GM04504 (cell line): Measurements from ENCODE around the gene MYT1.

Source experiments
- DNase-seq: peaks from one replicate; pipeline ENCODE4 v3.0.0-alpha.2; 2012; ENCODE audit warnings: low read depth

The MYT1 gene

DNA sequence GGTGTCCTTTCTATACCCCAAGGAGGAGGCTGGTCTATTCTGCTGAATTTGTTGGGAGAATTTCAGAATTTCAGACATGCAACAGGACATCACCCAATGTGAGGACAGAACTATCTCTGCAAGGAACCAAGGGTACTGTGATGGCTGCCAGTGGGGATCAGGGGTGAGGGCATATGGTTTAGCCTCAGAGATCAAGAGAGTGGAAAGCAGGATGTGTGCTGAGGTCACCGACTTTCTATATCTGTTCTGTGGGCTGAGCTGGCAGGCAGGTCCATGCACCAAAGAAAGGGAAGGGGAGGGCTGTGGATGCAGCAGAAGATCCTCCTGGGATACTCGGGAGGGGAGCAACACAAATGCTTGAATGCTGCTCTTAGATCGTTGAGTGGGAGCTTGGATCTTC is 28.8 kb downstream of the MYT1 start:
- DNase-seq, result no peak

DNA sequence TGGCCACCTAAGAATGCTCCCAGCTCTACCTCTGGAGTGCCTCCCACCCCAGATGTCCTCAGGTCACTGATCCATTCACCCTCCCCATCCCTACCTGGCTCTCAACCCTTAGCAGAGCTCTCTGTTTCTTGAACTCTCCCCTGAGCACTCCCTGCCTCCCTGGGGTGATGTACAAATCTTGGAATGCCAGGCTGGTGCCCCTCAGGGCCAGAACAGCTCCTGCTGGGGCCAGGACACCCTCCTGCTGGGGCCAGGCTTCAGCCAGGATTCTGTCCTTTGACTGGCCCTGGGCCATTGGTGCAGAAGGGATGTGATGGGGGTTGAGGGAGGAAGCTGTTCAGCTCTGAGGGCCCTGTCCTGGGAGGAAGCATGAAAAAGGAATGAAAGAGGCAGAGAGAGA is 30.0 kb downstream of the MYT1 start:
- DNase-seq, result no peak

DNA sequence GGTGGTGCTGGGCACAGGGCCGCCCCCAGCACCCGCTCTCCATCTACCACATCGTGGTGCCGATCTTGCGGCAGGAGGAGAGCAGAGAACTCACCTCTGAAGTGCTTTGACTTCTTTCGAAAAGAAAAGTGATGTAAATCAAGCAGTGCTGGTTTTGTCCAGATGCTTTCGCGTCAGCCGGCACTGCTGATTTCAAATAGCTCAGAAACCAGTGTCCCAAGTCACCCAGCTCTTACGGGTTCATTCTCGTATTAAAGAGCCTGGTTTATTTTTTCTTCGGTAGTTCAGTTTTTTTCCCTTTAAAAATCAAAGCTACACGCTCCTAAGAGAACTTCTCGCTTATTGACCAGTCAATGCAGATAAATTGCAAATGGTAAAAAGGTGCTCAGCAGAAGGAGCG is 32.1 kb downstream of the MYT1 start:
- no peak for DNase-seq

DNA sequence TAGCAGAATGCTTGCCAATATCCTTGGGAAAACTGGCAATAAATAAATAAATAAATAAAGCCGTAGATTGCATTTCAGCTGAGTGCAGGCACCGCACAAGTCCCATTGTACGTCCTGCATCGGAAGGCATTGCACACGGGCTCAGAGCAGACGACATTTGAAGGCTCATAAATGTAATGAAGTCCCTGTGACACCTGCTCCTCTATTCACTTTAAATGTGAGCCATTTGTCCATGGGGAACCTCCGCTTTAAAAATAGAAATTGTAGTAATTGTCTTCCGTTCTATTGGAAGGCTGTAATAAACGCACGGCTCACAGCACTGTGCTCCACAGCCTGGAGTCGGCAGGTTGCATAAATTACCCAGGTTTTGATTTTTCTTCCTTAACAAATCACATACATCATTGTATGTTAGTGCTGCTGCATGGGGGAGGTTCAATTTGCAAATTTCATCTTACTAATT is 32.6 kb downstream of the MYT1 start:
- no peak for DNase-seq

DNA sequence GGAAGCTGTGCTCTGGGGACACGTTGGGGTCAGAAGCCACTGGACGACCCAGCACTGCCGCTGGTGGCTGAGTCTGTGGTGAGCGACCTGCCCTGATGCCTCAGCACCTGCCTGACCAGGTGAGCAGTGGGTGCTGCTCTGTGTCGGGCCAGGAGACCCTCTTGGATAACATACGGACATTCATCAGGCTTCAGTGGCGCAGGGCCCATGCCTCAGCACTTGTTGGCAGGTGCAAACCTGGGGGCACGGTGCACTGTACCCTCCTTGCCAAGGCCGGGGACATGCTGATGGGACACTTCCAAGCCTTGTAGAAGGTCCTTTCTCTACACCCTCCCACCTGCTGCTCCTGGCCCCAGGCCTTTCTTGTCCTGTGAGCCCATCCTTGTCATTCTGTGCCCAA is 34.1 kb downstream of the MYT1 start:
- no peak for DNase-seq

DNA sequence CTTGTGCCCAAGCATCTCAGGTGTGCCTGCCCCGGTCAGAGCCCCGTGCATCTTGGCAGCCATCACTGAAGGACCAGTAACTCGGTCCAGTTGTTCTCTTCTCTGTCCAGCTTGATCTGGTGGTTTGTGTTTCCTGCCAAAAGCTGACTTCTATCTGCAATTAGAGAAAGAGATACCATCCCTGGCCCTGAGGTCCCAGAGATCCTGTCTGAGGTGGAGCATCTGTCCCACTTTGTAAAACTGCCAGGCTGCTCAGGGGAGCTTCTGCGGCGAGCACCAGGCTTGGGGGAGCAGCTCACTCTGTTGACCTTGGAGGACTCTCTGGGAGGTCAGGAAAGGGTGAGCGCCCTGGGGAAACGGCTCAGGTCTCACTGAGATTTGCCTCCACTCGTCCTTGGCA is 35.1 kb downstream of the MYT1 start:
- DNase-seq, result no peak

DNA sequence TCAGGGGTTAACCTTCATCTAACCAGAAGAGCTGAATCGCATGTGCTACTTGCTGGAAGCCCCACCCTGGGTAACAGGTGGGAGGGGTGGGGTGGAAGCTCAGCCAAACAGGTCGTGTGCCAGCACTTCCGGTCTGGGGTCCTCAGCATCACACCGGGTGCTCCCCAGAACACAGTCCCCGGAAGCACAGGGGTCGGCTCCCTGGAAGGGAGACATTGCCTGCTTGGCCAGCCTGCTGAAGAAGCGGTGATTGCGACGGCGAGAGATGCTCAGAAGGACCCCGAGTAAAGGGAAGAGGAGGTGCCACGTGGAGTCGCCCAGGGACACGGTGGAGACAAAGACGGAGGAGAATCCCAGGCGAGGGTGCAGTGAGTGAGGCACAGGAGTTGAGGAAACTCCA is 36.5 kb downstream of the MYT1 start:
- no peak for DNase-seq

DNA sequence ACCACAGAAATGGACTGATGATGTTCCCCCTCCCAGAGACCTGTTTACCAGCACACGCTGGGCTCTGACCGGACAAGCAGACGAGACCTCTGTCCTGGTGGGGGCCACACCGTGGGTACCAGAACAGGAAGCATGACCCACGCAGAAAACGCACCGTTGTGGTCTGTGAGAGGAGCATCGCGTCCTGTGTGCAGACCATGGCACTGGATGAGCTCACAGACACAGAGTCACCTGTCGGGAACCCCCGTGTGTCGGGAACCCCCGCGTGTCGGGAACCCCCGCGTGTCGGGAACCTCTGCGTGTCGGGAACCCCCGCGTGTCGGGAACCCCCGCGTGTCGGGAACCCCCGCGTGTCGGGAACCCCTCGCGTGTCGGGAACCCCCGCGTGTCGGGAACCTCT is 37.4 kb downstream of the MYT1 start:
- DNase-seq, result no peak

DNA sequence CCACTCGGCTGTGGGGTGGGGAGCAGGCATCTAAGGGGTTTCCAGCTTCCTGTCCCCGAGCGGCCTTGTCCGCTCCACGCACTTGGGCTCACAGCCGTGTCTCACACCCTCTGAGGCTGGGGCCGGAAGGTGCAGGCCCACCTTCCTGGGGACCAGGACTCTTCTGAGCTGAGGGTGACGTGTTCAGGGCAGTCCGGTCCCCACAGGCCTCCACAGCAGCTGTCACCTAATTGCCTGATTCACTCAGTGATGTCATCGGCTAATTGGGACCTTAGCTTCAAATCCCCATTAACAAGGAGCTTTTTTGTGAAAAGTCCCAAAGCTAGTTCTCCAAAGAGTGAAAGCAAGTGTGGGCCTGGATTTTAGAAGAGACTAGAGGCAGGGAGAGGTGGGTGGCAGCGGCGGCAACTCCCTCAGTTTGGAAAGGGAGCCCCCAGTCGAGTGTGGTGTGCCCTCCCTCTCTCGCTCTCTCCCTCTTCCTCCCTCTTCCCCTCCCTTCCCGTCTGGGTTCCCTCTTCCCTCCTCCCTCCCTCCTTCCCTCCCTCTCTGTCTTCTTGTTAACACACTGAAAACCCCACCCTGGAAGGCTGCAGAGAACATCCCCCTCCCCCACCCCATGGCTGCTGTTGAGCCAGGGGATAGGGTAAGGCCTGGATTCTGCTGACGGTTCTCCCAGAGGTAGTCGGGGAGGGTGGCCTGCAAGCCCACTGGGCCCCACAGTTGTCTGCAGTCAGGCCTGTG is 39.0 kb downstream of the MYT1 start:
- no peak for DNase-seq

DNA sequence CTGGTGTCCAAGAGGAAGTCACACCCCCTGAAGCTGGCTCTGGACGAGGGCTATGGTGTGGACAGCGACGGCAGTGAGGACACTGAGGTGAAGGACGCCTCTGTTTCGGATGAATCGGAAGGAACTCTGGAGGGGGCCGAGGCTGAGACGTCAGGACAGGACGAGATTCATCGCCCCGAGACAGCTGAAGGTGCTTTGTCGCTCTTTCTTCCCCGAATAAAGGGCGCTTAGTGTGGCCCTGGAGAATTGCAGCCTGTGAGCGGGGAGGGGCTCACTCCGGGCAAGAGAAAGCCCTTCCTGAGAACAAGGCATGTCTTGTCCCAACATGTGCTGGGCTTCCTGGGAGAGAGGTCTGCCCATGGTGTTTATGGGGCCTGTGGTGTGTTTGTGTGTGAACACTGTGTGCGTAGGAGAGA is 41.4 kb downstream of the MYT1 start:
- DNase-seq, result no peak

DNA sequence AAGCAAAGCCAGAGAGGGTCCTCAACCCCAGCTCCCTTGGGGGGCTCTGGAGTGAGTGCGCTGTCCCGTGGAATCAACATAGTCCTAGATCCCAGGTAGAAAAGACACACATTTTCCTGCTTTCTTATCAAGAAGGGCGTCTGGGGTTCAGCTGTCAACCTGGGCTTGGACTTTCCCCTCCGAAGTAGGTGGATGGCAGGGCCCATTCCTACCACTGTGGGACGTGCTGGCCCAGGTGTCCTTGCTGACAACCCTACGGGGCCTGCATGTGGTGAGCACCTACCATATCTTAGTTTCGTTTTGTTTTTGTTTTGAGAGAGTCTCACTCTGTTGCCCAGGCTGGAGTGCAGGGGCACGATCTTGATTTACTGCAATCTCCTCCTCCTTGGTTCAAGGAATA is 42.4 kb downstream of the MYT1 start:
- no peak for DNase-seq

DNA sequence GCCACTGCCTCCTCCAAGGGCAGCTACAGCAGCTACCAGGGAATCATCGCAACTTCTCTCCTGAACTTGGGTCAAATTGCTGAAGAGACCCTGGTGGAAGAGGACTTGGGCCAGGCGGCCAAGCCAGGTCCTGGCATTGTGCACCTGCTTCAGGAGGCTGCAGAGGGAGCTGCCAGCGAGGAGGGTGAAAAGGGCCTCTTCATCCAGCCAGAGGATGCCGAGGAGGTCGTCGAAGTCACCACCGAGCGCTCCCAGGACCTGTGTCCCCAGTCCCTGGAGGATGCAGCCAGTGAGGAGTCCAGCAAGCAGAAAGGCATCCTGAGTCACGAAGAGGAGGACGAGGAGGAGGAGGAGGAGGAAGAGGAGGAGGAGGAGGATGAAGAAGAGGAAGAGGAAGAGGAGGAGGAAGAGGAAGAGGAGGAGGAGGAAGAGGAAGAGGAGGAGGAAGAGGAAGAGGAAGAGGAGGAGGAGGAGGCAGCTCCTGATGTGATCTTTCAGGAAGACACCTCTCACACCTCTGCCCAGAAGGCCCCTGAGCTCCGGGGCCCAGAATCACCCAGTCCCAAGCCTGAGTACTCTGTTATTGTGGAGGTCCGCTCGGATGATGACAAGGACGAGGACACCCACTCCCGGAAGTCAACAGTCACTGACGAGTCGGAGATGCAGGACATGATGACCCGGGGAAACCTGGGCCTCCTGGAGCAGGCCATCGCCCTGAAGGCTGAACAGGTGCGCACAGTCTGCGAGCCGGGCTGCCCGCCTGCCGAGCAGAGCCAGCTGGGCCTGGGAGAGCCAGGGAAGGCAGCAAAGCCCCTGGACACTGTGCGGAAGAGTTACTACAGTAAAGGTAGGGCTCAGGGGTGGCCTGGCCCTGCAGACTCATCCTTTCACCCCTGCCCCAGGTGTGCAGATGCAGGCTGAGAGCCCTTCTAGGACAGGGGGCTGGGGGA is 43.7 kb downstream of the MYT1 start:
- no peak for DNase-seq

DNA sequence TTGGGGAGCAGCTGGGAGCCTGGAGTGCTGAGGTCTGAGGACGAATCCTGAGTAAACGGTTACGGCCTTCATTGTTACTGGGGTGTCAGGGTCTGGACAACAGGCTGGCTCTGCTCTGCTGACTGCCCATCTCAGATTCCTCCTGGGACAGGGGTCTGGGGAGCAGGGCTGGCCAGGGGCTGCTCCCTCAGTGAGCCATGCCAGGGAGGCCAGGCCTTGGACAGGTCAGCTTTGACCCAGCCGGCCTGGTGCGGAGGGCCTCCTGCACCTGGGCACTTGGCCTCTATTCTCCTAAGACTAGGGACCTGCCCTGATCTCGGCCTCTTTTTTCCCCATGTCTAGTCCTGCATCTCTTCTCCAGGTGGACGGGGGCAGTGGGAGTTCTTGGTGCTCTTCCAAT is 44.9 kb downstream of the MYT1 start:
- no peak for DNase-seq

DNA sequence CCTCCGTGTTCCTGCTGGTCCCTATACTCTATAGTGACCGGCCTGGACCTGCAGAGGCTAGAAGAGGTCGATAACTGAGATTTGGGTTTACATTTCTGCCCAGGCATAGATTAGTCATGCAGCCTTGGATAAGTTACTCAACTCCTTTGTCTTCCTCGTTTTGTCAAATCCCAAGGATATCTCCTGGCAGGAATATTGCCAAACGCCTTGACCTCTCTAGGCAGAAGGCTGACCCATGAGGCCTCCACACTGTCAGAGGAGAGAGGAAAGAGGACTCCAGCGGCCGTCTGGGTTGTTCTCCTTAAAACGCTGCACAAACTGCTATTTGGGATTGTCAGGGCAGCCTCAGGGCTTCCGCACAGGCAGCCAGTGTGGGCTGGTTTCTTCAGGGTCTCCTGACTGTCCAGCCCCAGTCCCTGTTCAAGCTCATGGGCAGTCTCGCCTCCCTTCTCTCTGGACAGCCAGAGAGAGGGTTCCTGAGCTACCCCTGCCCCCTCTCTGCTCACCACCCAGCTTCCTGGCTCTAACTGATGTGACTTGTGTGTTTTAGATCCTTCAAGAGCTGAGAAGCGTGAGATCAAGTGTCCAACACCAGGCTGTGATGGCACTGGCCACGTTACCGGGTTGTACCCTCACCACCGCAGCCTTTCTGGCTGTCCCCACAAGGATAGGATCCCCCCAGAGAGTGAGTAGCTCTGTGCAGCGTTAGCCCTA is 46.6 kb downstream of the MYT1 start:
- no peak for DNase-seq

DNA sequence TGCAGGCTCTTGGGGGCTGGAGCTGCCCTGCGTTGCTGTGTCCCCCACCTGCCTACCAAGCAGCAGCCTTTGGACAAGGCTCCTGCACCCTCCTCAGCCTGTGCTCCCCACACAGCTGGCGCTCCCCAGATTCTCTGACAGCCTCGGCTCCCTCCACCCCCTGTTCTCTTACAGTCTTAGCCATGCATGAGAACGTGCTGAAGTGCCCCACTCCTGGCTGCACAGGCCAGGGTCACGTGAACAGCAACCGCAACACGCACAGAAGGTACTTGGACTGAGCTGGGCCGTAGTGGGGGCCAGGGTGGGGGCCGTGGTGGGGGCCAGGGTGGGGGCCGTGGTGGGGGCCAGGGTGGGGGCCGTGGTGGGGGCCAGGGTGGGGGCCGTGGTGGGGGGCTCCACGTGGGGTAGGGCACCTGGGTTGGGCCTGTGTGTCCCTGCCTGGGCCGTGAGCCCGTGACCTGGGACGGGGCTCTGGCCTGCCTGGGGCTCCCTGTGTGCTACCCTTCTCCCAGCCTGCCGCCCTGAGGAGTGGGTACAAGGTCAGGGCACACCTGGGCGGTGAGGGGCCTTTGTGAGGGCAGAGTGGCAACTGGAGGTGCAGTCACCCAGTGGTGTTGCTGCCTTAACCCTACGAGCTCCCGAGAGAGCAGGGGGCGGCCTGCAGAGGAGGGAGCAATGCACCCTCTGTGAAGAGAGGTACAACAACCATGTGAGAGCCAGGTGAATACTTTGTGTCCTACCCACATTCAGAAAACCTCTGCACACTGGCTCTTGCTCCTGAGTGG is 47.8 kb downstream of the MYT1 start:
- DNase-seq, result no peak

DNA sequence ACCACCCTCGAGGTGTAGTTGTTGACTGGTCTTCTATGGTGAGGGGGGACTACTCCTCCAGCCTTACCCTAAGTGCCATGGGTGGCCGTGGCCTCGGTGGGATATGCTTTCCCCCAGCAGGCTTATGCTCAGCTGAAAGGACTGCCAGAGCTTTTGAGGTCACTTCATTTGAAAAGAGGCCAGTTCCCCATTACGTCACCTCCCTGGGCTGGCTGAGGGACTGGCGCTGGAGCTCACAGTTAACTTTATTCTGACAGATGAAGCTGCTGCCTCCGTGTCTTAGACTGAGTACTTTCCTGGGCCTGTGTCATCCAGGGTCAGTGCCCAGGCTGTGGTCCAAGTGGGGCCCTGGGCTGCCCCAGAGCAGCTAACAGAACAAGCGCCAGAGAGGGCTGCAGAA is 48.5 kb downstream of the MYT1 start:
- peak; percentile 24 for DNase-seq

DNA sequence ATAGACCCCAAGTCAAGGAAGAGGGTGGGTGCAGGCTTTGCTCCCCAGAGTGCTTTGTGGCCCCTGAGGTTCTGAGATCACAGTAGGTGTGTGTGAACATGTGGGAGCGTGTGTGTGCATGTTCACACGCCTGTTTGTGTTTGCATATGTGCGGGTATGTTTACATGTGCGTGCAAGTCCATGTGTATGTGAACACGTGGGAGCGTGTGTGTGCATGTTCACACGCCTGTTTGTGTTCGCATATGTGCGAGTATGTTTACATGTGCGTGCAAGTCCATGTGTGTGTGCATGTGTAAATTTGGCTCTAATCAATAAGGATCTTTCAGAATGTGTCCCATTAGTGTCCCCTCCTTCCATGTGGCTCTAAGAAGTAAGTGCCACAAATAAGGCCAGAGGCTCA is 49.9 kb downstream of the MYT1 start:
- DNase-seq, result no peak

DNA sequence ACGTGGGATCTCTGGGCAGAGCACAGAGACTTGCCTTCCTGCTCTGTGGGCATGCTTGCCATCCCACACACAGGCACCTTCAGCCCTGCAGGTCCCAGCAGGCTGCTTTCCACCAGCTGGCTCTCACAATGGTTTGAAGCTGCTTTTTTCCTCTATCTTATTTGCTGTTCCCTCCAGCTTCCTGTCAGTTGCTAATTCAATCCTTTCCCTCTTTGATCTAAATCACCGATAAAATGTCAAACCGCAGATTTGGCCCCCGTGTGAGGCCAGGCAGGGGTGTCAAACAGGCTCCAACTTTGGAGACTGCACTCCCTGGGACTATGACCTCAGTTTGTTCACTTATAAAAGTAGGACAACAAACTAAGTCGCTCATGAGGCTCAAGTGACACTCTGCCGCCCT is 50.7 kb downstream of the MYT1 start:
- DNase-seq, result no peak

DNA sequence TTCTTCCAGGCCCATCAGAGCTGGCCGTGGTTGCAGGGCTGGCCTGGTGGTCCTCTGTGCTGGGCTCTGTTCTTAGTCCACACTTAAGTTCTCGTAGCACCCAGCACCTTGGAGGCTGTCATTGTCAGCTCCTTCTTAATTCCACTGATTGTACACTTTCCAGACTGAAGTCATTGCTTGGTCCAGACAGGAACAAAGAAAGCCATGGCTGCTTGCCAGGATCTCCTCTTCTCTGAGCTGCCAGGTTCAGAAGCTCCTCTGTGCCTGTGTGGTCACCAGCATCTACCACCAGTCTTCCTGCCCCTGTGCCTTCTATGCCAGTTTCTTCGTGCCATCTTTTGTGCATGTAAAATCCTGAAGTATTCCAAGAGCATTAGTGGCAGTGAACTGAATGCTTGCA is 51.8 kb downstream of the MYT1 start:
- no peak for DNase-seq

DNA sequence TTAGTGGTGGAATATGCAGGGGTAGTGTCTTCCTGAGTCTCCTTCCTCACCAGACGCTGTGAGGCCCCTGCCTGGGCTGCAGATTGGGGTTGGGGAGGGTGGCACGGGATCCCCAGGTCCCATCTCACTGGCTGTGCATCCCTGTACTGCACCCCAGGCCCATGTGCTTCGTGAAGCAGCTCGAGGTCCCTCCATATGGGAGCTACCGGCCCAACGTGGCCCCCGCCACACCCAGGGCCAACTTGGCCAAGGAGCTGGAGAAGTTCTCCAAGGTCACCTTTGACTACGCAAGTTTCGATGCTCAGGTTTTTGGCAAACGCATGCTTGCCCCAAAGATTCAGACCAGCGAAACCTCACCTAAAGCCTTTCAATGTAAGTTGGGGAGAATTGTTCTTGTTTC is 52.7 kb downstream of the MYT1 start:
- no peak for DNase-seq

DNA sequence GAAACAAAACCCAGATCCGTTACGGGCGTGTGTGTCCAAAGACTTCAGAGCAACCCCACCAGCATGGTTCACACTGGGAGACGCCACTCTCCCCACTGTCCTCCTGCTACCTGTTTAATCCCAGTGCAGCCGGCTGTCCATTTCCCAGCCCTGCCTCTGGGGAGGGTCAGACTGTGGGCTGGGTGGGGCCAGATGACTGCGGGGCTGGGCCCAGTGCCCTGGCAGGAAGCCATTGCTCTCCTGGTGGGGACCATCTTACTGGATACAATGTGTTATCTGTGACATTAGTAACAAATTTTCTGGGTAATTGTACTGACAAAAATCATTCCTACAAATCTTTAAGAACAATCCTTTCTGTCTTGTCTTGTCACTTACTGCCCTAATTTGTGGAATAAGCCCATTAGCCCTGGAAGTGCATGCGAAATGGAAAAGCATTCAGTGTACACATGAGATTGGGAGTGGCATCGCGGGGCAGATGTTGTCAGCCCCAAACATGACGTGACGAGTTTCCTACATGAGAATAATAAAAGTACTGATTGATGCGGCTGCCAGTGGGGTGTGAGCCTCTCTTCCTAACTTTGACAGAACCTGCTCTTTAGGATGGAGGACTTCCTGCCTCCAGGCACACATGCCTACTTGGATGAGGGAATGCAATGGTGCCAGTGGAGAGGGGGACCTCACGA is 53.4 kb downstream of the MYT1 start:
- DNase-seq, result no peak
